ENCODE measurements around the gene WIPF1.

Gene WIPF1

GRCh38 chr2:174561283-174561971 is 36.2 kb downstream of the WIPF1 start:
- Histone ChIP-seq H3K9me3 (ENCODE audit: severe bottlenecking) (no peaks in the 10 kb centered on the region), H3K4me3 (ENCODE audit: low read depth, low read length) (no peak overlapping the region), H3K36me3 (no peaks in the 10 kb centered on the region), H3K27ac (no peak overlapping the region), H3K27me3 (ENCODE audit: insufficient read depth, low read depth, severe bottlenecking) (no peaks in the 10 kb centered on the region)
- no peak for DNase-seq
- TF ChIP-seq, protein P1, sequence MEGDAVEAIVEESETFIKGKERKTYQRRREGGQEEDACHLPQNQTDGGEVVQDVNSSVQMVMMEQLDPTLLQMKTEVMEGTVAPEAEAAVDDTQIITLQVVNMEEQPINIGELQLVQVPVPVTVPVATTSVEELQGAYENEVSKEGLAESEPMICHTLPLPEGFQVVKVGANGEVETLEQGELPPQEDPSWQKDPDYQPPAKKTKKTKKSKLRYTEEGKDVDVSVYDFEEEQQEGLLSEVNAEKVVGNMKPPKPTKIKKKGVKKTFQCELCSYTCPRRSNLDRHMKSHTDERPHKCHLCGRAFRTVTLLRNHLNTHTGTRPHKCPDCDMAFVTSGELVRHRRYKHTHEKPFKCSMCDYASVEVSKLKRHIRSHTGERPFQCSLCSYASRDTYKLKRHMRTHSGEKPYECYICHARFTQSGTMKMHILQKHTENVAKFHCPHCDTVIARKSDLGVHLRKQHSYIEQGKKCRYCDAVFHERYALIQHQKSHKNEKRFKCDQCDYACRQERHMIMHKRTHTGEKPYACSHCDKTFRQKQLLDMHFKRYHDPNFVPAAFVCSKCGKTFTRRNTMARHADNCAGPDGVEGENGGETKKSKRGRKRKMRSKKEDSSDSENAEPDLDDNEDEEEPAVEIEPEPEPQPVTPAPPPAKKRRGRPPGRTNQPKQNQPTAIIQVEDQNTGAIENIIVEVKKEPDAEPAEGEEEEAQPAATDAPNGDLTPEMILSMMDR (IDR thresholded peaks at IDR 0.05; ENCODE audit: low read depth, low read length): no peak

- TF ChIP-seq, protein P1 (IDR thresholded peaks at IDR 0.05; ENCODE audit: low read depth, low read length): no peak
- DNase-seq: no peak
- H3K4me3 ChIP-seq (ENCODE audit: low read depth, low read length): no peak overlapping the region
- H3K27ac ChIP-seq: no peak overlapping the region
- H3K36me3 ChIP-seq: no peaks in the 10 kb centered on the region
- no peaks in the 10 kb centered on the region for H3K9me3 ChIP-seq (ENCODE audit: severe bottlenecking)
- H3K27me3 ChIP-seq (ENCODE audit: insufficient read depth, low read depth, severe bottlenecking): no peaks in the 10 kb centered on the region
These were observed 36.9 kb downstream of the WIPF1 start for GRCh38 chr2:174560737-174561136.

- no peaks in the 10 kb centered on the region for H3K36me3 ChIP-seq
- H3K9me3 ChIP-seq (ENCODE audit: severe bottlenecking): no peaks in the 10 kb centered on the region
- H3K4me3 ChIP-seq (ENCODE audit: low read depth, low read length): no peak overlapping the region
- TF ChIP-seq, protein P1 (IDR thresholded peaks at IDR 0.05; ENCODE audit: low read depth, low read length): no peak
- no peak overlapping the region for H3K27ac ChIP-seq
- no peaks in the 10 kb centered on the region for H3K27me3 ChIP-seq (ENCODE audit: insufficient read depth, low read depth, severe bottlenecking)
- no peak for DNase-seq
These were observed 41.6 kb downstream of the WIPF1 start for GRCh38 chr2:174555998-174556397.

- no peak for DNase-seq
- Histone ChIP-seq H3K27ac (no peak overlapping the region), H3K27me3 (ENCODE audit: insufficient read depth, low read depth, severe bottlenecking) (no peaks in the 10 kb centered on the region), H3K36me3 (no peaks in the 10 kb centered on the region), H3K9me3 (ENCODE audit: severe bottlenecking) (no peaks in the 10 kb centered on the region), H3K4me3 (ENCODE audit: low read depth, low read length) (no peak overlapping the region)
- TF ChIP-seq, protein P1 (IDR thresholded peaks at IDR 0.05; ENCODE audit: low read depth, low read length): no peak
These were observed 43.0 kb downstream of the WIPF1 start for GRCh38 chr2:174554529-174555150.

- Histone ChIP-seq H3K27ac (no peak overlapping the region), H3K4me3 (ENCODE audit: low read depth, low read length) (no peak overlapping the region), H3K9me3 (ENCODE audit: severe bottlenecking) (no peaks in the 10 kb centered on the region), H3K27me3 (ENCODE audit: insufficient read depth, low read depth, severe bottlenecking) (no peaks in the 10 kb centered on the region), H3K36me3 (no peaks in the 10 kb centered on the region)
- TF ChIP-seq, protein P1 (IDR thresholded peaks at IDR 0.05; ENCODE audit: low read depth, low read length): no peak
- no peak for DNase-seq
These were observed 43.7 kb downstream of the WIPF1 start for GRCh38 chr2:174553811-174554493.
